Activated CD8-positive, alpha-beta memory T cell treated with anti-CD3 and anti-CD28 coated beads, Interleukin-2, amount 10 ng/mL, durations not matched to agents 7 days and 5 days (primary cell): ENCODE data around the gene ZNF292. TPM values are rescaled to one million over a fixed set of nuclear protein-coding genes. Genes with fewer than 3 reads are reported as not detected.
A peak's percentile ranks its signal among the peaks of the same experiment; 100 is the strongest.
"Not testable (repeated sequence)": the region's sequence is repeated elsewhere in the genome, so short reads cannot be mapped to it uniquely, and the experiment has no call there.

ENCODE experiments used
- ATAC-seq: fragments of 150-1000 bp; cut with Tn5 transposase; one replicate; pipeline ENCODE4 v1.10.0; 2021; ENCODE audit warnings: moderate library complexity
- CTCF ChIA-PET: fragments of 350-600 bp; sonication (Branson Sonifier 250); formaldehyde crosslinking; loops from one replicate; lab custom pipeline; 2021; ENCODE audit warnings: antibody characterized with exemption; lab: Charles Lee
- DNase-seq: peaks from one replicate; pipeline ENCODE4 v3.0.0-alpha.2; 2020
- H3K27ac Mint-ChIP-seq: one replicate; pipeline ENCODE4 v1.8.0; 2021; ENCODE audit warnings: mild to moderate bottlenecking, mixed read lengths
- H3K27me3 Mint-ChIP-seq: one replicate; pipeline ENCODE4 v1.8.0; 2021; ENCODE audit warnings: mixed read lengths
- H3K36me3 Mint-ChIP-seq: one replicate; pipeline ENCODE4 v1.8.0; 2021; ENCODE audit warnings: mild to moderate bottlenecking, mixed read lengths
- H3K4me1 Mint-ChIP-seq: one replicate; pipeline ENCODE4 v1.8.0; 2021; ENCODE audit warnings: mixed read lengths
- H3K4me3 Mint-ChIP-seq: one replicate; pipeline ENCODE4 v1.8.0; 2021; ENCODE audit warnings: mild to moderate bottlenecking, moderate library complexity, mixed read lengths
- H3K9me3 Mint-ChIP-seq: one replicate; pipeline ENCODE4 v1.8.0; 2022; ENCODE audit warnings: low read depth, mixed read lengths
- total RNA-seq, 2 experiments: library from RNA; stranded (reverse); gene quantifications; one replicate each; pipeline ENCODE4 v1.2.3, GENCODE V29; 2021

Gene ZNF292
- total RNA-seq, 2 experiments from 2014 or later, result 47.9 to 58.5 TPM

GRCh38 chr6:87174078-87174579 lies 18.8 kb downstream of the ZNF292 start:
- H3K4me1 Mint-ChIP-seq, result peaks cover 43% of the 10 kb centered on the region
- H3K27ac Mint-ChIP-seq, result no peak overlapping the region
- no peak for DNase-seq
- CTCF ChIA-PET, result interaction anchor here (1.8 kb wide), 1 partner anchor 10 kb away, joined by 3 read pairs; no protein-coding TSS in a partner anchor
- no peak overlapping the region for H3K4me3 Mint-ChIP-seq
- H3K9me3 Mint-ChIP-seq, result no peaks in the 10 kb centered on the region
- peaks cover 35% of the 10 kb centered on the region for H3K36me3 Mint-ChIP-seq
- no peak for ATAC-seq
- H3K27me3 Mint-ChIP-seq, result no peaks in the 10 kb centered on the region

DNA sequence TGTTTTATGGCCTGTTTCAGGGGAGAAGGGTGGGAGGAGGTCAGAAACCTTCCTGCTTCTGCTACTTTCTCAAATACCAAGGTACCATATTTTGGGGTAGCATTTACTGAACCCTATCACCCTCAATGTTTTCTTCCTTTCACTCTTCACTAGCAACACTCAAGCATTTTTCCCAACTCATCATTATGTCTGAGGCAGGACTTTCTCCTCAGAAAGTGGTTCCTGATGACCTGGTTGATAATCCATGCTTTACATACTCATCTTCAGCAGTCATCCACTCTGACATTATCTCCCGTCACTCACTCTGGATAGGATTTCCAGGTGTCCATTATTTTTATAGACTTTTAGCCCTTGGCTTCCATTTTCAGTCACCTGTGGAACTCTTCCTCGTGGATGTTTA lies 21.1 kb downstream of the ZNF292 start:
- Mint-ChIP-seq H3K4me3 (no peak overlapping the region), H3K27me3 (no peaks in the 10 kb centered on the region), H3K36me3 (peaks cover 47% of the 10 kb centered on the region), H3K9me3 (no peaks in the 10 kb centered on the region), H3K27ac (no peak overlapping the region), H3K4me1 (peaks cover 54% of the 10 kb centered on the region)
- CTCF ChIA-PET, result no interaction called here
- ATAC-seq (no peak), DNase-seq (no peak)

DNA sequence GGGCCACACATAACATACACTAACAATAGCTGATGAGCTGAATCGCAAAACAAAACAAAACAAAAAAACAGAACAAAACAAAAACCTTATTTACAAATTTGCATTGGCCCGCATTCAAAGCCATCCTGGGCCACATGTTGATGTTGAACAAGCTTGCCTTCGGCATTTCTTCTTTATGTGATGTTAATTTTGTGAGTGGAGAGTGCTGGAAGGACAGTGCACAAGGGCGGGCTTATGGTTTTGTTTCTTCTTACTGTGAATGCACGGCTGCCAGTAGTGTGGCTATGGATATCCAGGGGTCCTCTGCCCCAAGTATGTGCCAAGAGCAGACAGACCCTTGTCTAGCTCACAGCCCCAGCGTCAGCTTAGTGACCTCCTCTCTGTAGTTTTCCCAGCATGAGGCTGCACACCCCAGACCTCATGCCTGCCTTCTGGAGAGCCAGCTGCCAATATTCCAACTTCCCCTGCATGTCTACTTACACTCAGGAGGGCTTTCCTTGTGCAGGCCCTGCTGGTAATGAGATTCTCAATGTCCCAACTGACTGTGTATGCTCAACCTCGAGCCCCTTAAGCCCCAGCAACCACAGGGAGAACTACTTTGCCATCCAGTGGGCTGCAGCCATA lies 24.9 kb downstream of the ZNF292 start:
- peaks cover 63% of the 10 kb centered on the region for H3K36me3 Mint-ChIP-seq
- DNase-seq (no peak), ATAC-seq (no peak)
- H3K27ac Mint-ChIP-seq, result no peak overlapping the region
- H3K27me3 Mint-ChIP-seq, result no peaks in the 10 kb centered on the region
- CTCF ChIA-PET, result no interaction called here
- H3K9me3 Mint-ChIP-seq, result no peaks in the 10 kb centered on the region
- H3K4me3 Mint-ChIP-seq, result no peak overlapping the region
- H3K4me1 Mint-ChIP-seq, result peaks cover 48% of the 10 kb centered on the region

- CTCF ChIA-PET, result no interaction called here
Measured at GRCh38 chr6:87181903-87182302, 26.5 kb downstream of the ZNF292 start.

DNA sequence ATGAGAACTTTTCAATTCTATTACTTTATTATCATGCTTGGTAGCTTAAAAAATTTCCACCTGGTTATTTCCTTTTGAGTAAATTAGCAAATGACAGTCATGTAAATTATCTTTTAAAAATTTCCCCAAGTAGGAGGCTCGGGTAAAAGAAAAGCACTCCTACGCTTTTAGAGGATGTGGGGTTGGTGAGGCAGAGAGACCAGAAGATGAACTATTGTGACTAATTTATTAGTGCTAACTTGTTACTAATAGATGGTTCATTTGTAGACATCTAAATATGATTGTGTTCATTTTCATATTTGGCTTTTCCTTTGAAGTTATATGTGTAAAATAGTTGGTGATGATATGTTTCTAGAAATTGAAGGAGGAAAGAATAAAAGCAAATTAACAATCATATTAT lies 27.0 kb downstream of the ZNF292 start:
- H3K36me3 Mint-ChIP-seq, result peaks cover 56% of the 10 kb centered on the region
- DNase-seq (no peak), ATAC-seq (peak; percentile 27)
- no peaks in the 10 kb centered on the region for H3K27me3 Mint-ChIP-seq
- no peak overlapping the region for H3K4me3 Mint-ChIP-seq
- CTCF ChIA-PET, result no interaction called here
- H3K27ac Mint-ChIP-seq, result no peak overlapping the region
- H3K4me1 Mint-ChIP-seq, result peaks cover 44% of the 10 kb centered on the region
- H3K9me3 Mint-ChIP-seq, result no peaks in the 10 kb centered on the region

More at GRCh38 chr6:87181903-87182302, 26.5 kb downstream of the ZNF292 start:
- Mint-ChIP-seq H3K4me1 (peaks cover 46% of the 10 kb centered on the region), H3K27ac (no peak overlapping the region), H3K27me3 (no peaks in the 10 kb centered on the region), H3K4me3 (no peak overlapping the region), H3K36me3 (peaks cover 60% of the 10 kb centered on the region), H3K9me3 (no peaks in the 10 kb centered on the region)
- DNase-seq (no peak), ATAC-seq (no peak)

GRCh38 chr6:87182940-87183339 lies 27.6 kb downstream of the ZNF292 start:
- H3K36me3 Mint-ChIP-seq, result peaks cover 52% of the 10 kb centered on the region
- CTCF ChIA-PET, result no interaction called here
- H3K27ac Mint-ChIP-seq, result no peak overlapping the region
- no peak overlapping the region for H3K4me3 Mint-ChIP-seq
- H3K4me1 Mint-ChIP-seq, result peaks cover 44% of the 10 kb centered on the region
- DNase-seq, result no peak
- H3K27me3 Mint-ChIP-seq, result no peaks in the 10 kb centered on the region
- ATAC-seq, result peak; percentile 30
- H3K9me3 Mint-ChIP-seq, result no peaks in the 10 kb centered on the region

GRCh38 chr6:87183687-87184086 lies 28.3 kb downstream of the ZNF292 start:
- ATAC-seq, result no peak
- no peak for DNase-seq
- H3K36me3 Mint-ChIP-seq, result peaks cover 48% of the 10 kb centered on the region
- no peaks in the 10 kb centered on the region for H3K27me3 Mint-ChIP-seq
- CTCF ChIA-PET, result no interaction called here
- no peaks in the 10 kb centered on the region for H3K9me3 Mint-ChIP-seq
- H3K4me3 Mint-ChIP-seq, result no peak overlapping the region
- H3K4me1 Mint-ChIP-seq, result peaks cover 44% of the 10 kb centered on the region
- H3K27ac Mint-ChIP-seq, result peak overlapping the region; percentile 19

DNA sequence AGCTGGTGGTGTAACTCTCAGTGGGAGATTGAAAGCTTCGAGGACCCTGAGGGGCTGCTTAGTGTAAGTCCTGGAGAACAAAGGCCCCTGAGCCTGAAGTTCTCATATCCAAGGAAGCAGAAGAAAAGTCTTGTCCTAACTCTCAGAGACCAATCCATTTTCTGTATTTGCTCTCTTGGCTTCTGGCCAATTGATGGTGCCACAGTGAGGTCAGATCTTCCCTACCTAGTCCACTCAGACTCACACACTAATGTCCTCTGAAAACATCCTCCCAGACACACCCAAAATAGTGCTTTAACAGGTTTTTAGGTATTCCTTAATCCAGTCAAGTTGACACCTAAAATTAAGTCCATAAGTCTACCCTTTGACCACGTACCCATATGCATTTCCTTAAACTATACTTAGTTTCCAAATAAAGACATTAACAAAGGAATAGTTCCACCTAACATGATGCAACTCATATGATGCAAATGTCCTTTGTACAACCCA lies 29.4 kb downstream of the ZNF292 start:
- no peak for ATAC-seq
- CTCF ChIA-PET, result no interaction called here
- H3K4me1 Mint-ChIP-seq, result peaks cover 41% of the 10 kb centered on the region
- H3K9me3 Mint-ChIP-seq, result no peaks in the 10 kb centered on the region
- DNase-seq, result no peak
- peaks cover 48% of the 10 kb centered on the region for H3K36me3 Mint-ChIP-seq
- no peak overlapping the region for H3K27ac Mint-ChIP-seq
- H3K4me3 Mint-ChIP-seq, result no peak overlapping the region
- no peaks in the 10 kb centered on the region for H3K27me3 Mint-ChIP-seq

- CTCF ChIA-PET, result no interaction called here
- no peak for DNase-seq
- H3K27me3 Mint-ChIP-seq, result no peaks in the 10 kb centered on the region
- H3K4me1 Mint-ChIP-seq, result peaks cover 36% of the 10 kb centered on the region
- no peaks in the 10 kb centered on the region for H3K9me3 Mint-ChIP-seq
- ATAC-seq, result no peak
- peaks cover 20% of the 10 kb centered on the region for H3K36me3 Mint-ChIP-seq
- peak overlapping the region; percentile 4 for H3K4me3 Mint-ChIP-seq
- H3K27ac Mint-ChIP-seq, result peak overlapping the region; percentile 22
Measured at GRCh38 chr6:87196275-87196842, 41.0 kb downstream of the ZNF292 start.

GRCh38 chr6:87197547-87197946 lies 42.2 kb downstream of the ZNF292 start:
- H3K4me1 Mint-ChIP-seq, result peaks cover 41% of the 10 kb centered on the region
- H3K27ac Mint-ChIP-seq, result no peak overlapping the region
- no peak overlapping the region for H3K4me3 Mint-ChIP-seq
- H3K36me3 Mint-ChIP-seq, result peaks cover 20% of the 10 kb centered on the region
- ATAC-seq, result peak; percentile 36
- no peaks in the 10 kb centered on the region for H3K9me3 Mint-ChIP-seq
- CTCF ChIA-PET, result interaction anchor here (0.6 to 1.0 kb wide), 2 partner anchors 32 to 465 kb away, joined by 3 read pairs; no protein-coding TSS in a partner anchor
- DNase-seq, result no peak
- no peaks in the 10 kb centered on the region for H3K27me3 Mint-ChIP-seq

- not testable (repeated sequence) for H3K9me3 Mint-ChIP-seq, H3K4me3 Mint-ChIP-seq, H3K27ac Mint-ChIP-seq, DNase-seq, ATAC-seq, H3K27me3 Mint-ChIP-seq
- CTCF ChIA-PET, result interaction anchor here (0.6 to 1.0 kb wide), 2 partner anchors 32 to 464 kb away, joined by 3 read pairs; no protein-coding TSS in a partner anchor
- Mint-ChIP-seq H3K4me1 (peaks cover 41% of the 10 kb centered on the region), H3K36me3 (peaks cover 21% of the 10 kb centered on the region)
Measured at GRCh38 chr6:87198022-87198810, 42.9 kb downstream of the ZNF292 start.

- Mint-ChIP-seq H3K4me3 (no peak overlapping the region), H3K36me3 (peaks cover 29% of the 10 kb centered on the region), H3K27me3 (no peaks in the 10 kb centered on the region), H3K9me3 (no peaks in the 10 kb centered on the region), H3K4me1 (peaks cover 38% of the 10 kb centered on the region), H3K27ac (no peak overlapping the region)
- no peak for ATAC-seq
- no peak for DNase-seq
- CTCF ChIA-PET, result no interaction called here
Measured at GRCh38 chr6:87199787-87200186, 44.4 kb downstream of the ZNF292 start.

- no peaks in the 10 kb centered on the region for H3K27me3 Mint-ChIP-seq
- CTCF ChIA-PET, result no interaction called here
Measured at GRCh38 chr6:87200469-87201175, 45.3 kb downstream of the ZNF292 start.

More at GRCh38 chr6:87200469-87201175, 45.3 kb downstream of the ZNF292 start:
- DNase-seq, result no peak
- no peak overlapping the region for H3K4me3 Mint-ChIP-seq
- H3K36me3 Mint-ChIP-seq, result peaks cover 31% of the 10 kb centered on the region
- no peak for ATAC-seq
- H3K27ac Mint-ChIP-seq, result no peak overlapping the region
- peaks cover 37% of the 10 kb centered on the region for H3K4me1 Mint-ChIP-seq
- no peaks in the 10 kb centered on the region for H3K9me3 Mint-ChIP-seq
